HepG2 (cell line): ENCODE results near the gene IL18R1. TPM values are rescaled to one million over a fixed set of nuclear protein-coding genes. Genes with fewer than 3 reads are reported as not detected.
"Not testable (repeated sequence)": the region's sequence is repeated elsewhere in the genome, so short reads cannot be mapped to it uniquely, and the experiment has no call there.

Experiments
- ATAC-seq: fragments of 200-7000 bp; cut with Tn5 transposase; 3 replicates; pipeline ENCODE4 v1.9.1; 2020; ENCODE audit warnings: mild to moderate bottlenecking, moderate library complexity
- BruUV-seq: library from RNA; stranded (reverse); fragments of 400-500 nt; replicated peaks from 2 replicates; lab custom pipeline; 2021; lab: Mats Ljungman, UMichigan
- CTCF ChIA-PET: fragments of 300-600 bp; formaldehyde crosslinking; extraction: SDS; loops from one replicate; lab custom pipeline; 2021; ENCODE audit warnings: low total read pairs, inconsistent platforms, low intra/inter-chr PET ratio; lab: Yijun Ruan, JAX
- POLR2A ChIA-PET: fragments of 350-600 bp; sonication (Branson Sonifier 250); formaldehyde crosslinking; loops from one replicate; lab custom pipeline; 2020; ENCODE audit warnings: antibody characterized with exemption, inconsistent platforms; lab: Yijun Ruan, JAX
- DNase-seq: peaks from one replicate; pipeline ENCODE4 v3.0.0-alpha.2; 2015; ENCODE audit warnings: low spot score
- FAIRE-seq: peaks from 3 replicates; lab custom pipeline; 2011; peaks lifted over from hg19 to GRCh38; lab: Jason Lieb, UNC
- H2AFZ ChIP-seq: one replicate; pipeline ENCODE4 v1.6.1; 2011; ENCODE audit warnings: low read length, inconsistent platforms
- H3K27ac ChIP-seq: fragments of 300-600 bp; 3 replicates; pipeline ENCODE4 v1.8.0; 2011; ENCODE audit warnings: mixed run types, mild to moderate bottlenecking, mixed read lengths, low read length, inconsistent platforms; ENCODE audit not compliant: insufficient read depth; ENCODE audit errors: extremely low read length
- H3K27me3 ChIP-seq, 2 experiments: fragments of 200-600 bp in 1 of 2; 2 replicates in 1 of 2; 3 replicates in 1 of 2; pipeline versions ENCODE4 v1.6.0 to v1.8.0; 2011; ENCODE audit warnings: low read length in 2 of 2, mild to moderate bottlenecking in 2 of 2, moderate library complexity in 2 of 2, inconsistent platforms in 1 of 2; ENCODE audit not compliant: insufficient read depth in 2 of 2, control insufficient read depth in 1 of 2
- H3K36me3 ChIP-seq, 2 experiments: fragments of 200-600 bp in 1 of 2; replicated peaks in 1 of 2; 2 replicates in 1 of 2; 3 replicates in 1 of 2; pipeline versions ENCODE4 v1.5.1 to v1.8.0; 2011; ENCODE audit warnings: low read length in 2 of 2, inconsistent platforms in 1 of 2; ENCODE audit not compliant: insufficient read depth in 2 of 2, control insufficient read depth in 1 of 2
- H3K4me1 ChIP-seq: 2 replicates; pipeline ENCODE4 v1.5.1; 2012; ENCODE audit warnings: low read length, inconsistent platforms; ENCODE audit not compliant: insufficient read depth
- H3K4me2 ChIP-seq: 2 replicates; pipeline ENCODE4 v1.6.0; 2011; ENCODE audit warnings: low read depth, low read length, inconsistent platforms
- H3K4me3 ChIP-seq, 3 experiments: fragments of 200-600 bp in 1 of 3; sonication (generic), shearing (Covaris generic) in 1 of 3; replicated peaks in 1 of 3; 2 replicates each; pipeline ENCODE4 v1.5.1; 2011 to 2016; ENCODE audit warnings: low read length in 3 of 3, inconsistent platforms in 2 of 3, low read depth in 2 of 3, mild to moderate bottlenecking in 2 of 3, control low read depth in 1 of 3, mixed read lengths in 1 of 3; ENCODE audit not compliant: insufficient read depth in 1 of 3
- H3K79me2 ChIP-seq: one replicate; pipeline ENCODE4 v1.6.1; 2011; ENCODE audit warnings: low read length, inconsistent platforms; ENCODE audit not compliant: insufficient read depth
- H3K9ac ChIP-seq: 2 replicates; pipeline ENCODE4 v1.6.0; 2011; ENCODE audit warnings: mild to moderate bottlenecking, low read depth, low read length, inconsistent platforms; ENCODE audit not compliant: insufficient read depth
- H3K9me3 ChIP-seq: 2 replicates; pipeline ENCODE4 v1.5.1; 2012; ENCODE audit warnings: mild to moderate bottlenecking, low read length
- H4K20me1 ChIP-seq: 2 replicates; pipeline ENCODE4 v1.6.0; 2011; ENCODE audit warnings: inconsistent platforms, mild to moderate bottlenecking, low read length, moderate library complexity; ENCODE audit not compliant: insufficient read depth
- ZNF260 ChIP-seq: sonication (generic); formaldehyde crosslinking; IDR thresholded peaks from 2 replicates; pipeline ENCODE4 v1.4.0; 2020; ENCODE audit warnings: missing genetic modification reagents, low read depth, mild to moderate bottlenecking, borderline replicate concordance
- ZNF547 ChIP-seq: sonication (generic); formaldehyde crosslinking; IDR thresholded peaks from 2 replicates; pipeline ENCODE4 v1.5.1; 2020; ENCODE audit warnings: mild to moderate bottlenecking, missing genetic modification reagents
- WGBS: methylation state at CpG from one replicate; pipeline ENCODE4 v1.1.6; 2017; ENCODE audit warnings: low lambda C conversion rate; 5-methylcytosine and 5-hydroxymethylcytosine counted together
- in situ Hi-C: cut with HindIII; loops from 2 replicates; pipeline ENCODE4 v1.10.0; 2017; ENCODE audit warnings: low pct_unique_long_range_greater_than_20kb; ENCODE audit not compliant: extremely low pct_ligation_motif_present
- intact Hi-C: fragments of 100-400 bp; cut with micrococcal nuclease; formaldehyde crosslinking; loops from one replicate; pipeline ENCODE4 v1.10.0; 2022; ENCODE audit not compliant: unreplicated experiment
- polyA plus RNA-seq, 8 experiments: library from polyadenylated mRNA; depleted of rRNA in 3 of 8; stranded (reverse) in 7 of 8; unstranded in 1 of 8; fragments of >200 nt; fragmentation: Illumina TruSeq in 4 of 8; extraction: Trizol in 4 of 8; gene quantifications; 2 replicates each; pipeline versions ENCODE4 v1.2.1 to v1.2.3, GENCODE V29; 2011 to 2016; ENCODE audit warnings: low read depth in 4 of 8, missing spikeins in 1 of 8, mixed read lengths in 1 of 8; ENCODE audit not compliant: insufficient read depth in 1 of 8
- total RNA-seq, 5 experiments: library from RNA; depleted of rRNA; stranded (reverse); fragments of >200 nt; fragmentation: Illumina TruSeq; extraction: Trizol; gene quantifications; 2 replicates each; pipeline ENCODE4 v1.2.3, GENCODE V29; 2016; ENCODE audit warnings: low read depth in 1 of 5
- TF ChIP-seq, protein P1 (sequence below): sonication (generic); formaldehyde crosslinking; IDR thresholded peaks from 2 replicates; pipeline ENCODE4 v1.4.0; 2020; ENCODE audit warnings: missing genetic modification reagents, mild to moderate bottlenecking, borderline replicate concordance

Gene IL18R1
- total and polyA plus RNA-seq, 2 of the 13 experiments (the other 11 are each of a cell fraction or from before 2014, with no cell fraction given) = 0.01 to 0.04 TPM

DNA sequence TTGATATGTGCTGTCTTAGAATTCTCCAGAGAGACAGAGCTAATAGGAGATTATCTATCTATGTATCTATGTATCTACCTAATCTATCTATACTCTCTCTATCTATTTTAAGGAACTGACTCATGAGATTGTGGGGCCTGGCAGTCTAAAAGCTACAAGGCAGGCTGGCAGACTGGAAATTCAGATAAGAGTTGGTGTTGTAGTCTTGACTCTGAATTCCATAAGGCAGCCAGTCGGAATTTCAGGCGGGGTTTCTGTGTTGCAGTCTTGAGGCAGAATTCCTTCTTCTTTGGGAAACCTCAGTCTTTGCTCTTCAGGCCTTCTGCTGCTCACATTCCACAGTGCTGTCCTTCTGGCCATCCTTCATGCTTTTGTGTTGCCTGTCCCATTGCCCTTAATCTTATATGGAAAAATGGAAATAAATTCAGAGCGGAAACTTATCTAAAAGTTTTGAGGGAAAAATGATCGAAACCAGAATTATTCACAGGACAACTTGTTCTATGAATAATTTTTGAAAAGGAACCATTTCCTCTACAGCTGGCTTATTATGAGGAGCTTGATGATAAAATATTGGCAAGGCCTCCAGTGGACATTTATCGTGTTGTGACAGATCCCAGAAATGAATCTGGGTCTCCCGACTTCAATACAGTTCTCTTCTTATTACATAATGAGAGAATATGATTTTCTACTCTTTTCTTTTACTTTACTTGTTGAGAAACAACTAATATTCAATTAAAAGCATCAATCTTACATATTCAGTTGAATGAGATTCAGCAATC, 33.5 kb upstream of the IL18R1 start:
- no TSS peak for BruUV-seq
- no peak for TF ChIP-seq ZNF260 (CRISPR knock-in tag)
- no peak for TF ChIP-seq ZNF547 (CRISPR knock-in tag)
- TF ChIP-seq, protein P1, sequence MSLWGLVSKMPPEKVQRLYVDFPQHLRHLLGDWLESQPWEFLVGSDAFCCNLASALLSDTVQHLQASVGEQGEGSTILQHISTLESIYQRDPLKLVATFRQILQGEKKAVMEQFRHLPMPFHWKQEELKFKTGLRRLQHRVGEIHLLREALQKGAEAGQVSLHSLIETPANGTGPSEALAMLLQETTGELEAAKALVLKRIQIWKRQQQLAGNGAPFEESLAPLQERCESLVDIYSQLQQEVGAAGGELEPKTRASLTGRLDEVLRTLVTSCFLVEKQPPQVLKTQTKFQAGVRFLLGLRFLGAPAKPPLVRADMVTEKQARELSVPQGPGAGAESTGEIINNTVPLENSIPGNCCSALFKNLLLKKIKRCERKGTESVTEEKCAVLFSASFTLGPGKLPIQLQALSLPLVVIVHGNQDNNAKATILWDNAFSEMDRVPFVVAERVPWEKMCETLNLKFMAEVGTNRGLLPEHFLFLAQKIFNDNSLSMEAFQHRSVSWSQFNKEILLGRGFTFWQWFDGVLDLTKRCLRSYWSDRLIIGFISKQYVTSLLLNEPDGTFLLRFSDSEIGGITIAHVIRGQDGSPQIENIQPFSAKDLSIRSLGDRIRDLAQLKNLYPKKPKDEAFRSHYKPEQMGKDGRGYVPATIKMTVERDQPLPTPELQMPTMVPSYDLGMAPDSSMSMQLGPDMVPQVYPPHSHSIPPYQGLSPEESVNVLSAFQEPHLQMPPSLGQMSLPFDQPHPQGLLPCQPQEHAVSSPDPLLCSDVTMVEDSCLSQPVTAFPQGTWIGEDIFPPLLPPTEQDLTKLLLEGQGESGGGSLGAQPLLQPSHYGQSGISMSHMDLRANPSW (CRISPR knock-in tag) = no peak
- ATAC-seq = no peak

DNA sequence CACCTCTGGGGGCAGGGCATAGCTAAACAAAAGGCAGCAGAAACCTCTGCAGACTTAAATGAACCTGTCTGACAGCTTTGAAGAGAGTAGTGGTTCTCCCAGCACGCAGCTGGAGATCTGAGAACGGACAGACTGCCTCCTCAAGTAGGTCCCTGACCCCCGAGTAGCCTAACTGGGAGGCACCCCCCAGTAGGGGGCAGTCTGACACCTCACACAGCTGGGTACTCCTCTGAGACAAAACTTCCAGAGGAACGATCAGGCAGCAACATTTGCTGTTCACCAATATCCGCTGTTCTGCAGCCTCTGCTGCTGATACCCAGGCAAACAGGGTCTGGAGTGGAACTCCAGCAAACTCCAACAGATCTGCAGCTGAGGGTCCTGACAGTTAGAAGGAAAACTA, 30.7 kb upstream of the IL18R1 start:
- CTCF ChIA-PET, H3K9me3 ChIP-seq, in situ Hi-C loops, POLR2A ChIA-PET, DNase-seq, H2AFZ ChIP-seq, H3K4me1 ChIP-seq, FAIRE-seq, H3K9ac ChIP-seq, BruUV-seq, H3K36me3 ChIP-seq, intact Hi-C loops, H3K4me3 ChIP-seq, ATAC-seq, H3K79me2 ChIP-seq, H4K20me1 ChIP-seq, H3K27ac ChIP-seq, H3K27me3 ChIP-seq, H3K4me2 ChIP-seq: not testable (repeated sequence)
- 30% methylated on average over 4 of the region's 5 CpGs for WGBS

More for the DNA sequence above, 33.5 kb upstream of the IL18R1 start:
- intact Hi-C loops = no loop called here
- H3K79me2 ChIP-seq = no peaks in the 10 kb centered on the region
- H3K27ac ChIP-seq = no peak overlapping the region
- in situ Hi-C loops = no loop called here
- ChIA-PET POLR2A (no interaction called here), CTCF (no interaction called here)
- H3K4me3 ChIP-seq = no peak overlapping the region
- no peak for FAIRE-seq
- 33% methylated on average over 6 of the region's 6 CpGs for WGBS
- H3K36me3 ChIP-seq = no peaks in the 10 kb centered on the region
- no peak overlapping the region for H3K9ac ChIP-seq
- H3K9me3 ChIP-seq = 0 out of 2 replicates have a peak, but pooled peaks cover 7% of the 10 kb centered on the region
- H3K4me1 ChIP-seq = no peaks in the 10 kb centered on the region
- DNase-seq = no peak
- H4K20me1 ChIP-seq = no peaks in the 10 kb centered on the region
- H3K27me3 ChIP-seq = peaks cover 0 to 6% of the 10 kb centered on the region in 2 experiments; a peak in 1 of 5 replicates
- no peak overlapping the region for H3K4me2 ChIP-seq
- H2AFZ ChIP-seq = no peak overlapping the region
